K562 (cell line): ENCODE data around the gene ASRGL1.

Source experiments
- POLR2A ChIP-seq: fragments of 450-650 bp; conservative IDR thresholded peaks from 2 replicates; pipeline ENCODE4 v1.6.1; 2016
- SMARCC2 ChIP-seq: fragments of 450-650 bp; IDR thresholded peaks from 2 replicates; pipeline ENCODE4 v1.6.1; 2017; ENCODE audit warnings: antibody characterized with exemption, moderate library complexity, mild to moderate bottlenecking, low read depth
- TF ChIP-seq, protein P1 (sequence below), 3 experiments: IDR thresholded peaks in 2 of 3; conservative IDR thresholded peaks in 1 of 3; 2 replicates each; pipeline ENCODE4 v1.5.1; 2011 to 2012; ENCODE audit warnings: low read length in 3 of 3, mild to moderate bottlenecking in 3 of 3, control low read depth in 2 of 3, improper control_type of control experiment in 1 of 3, inconsistent platforms in 1 of 3, low read depth in 1 of 3, mixed read lengths in 1 of 3, moderate library complexity in 1 of 3; ENCODE audit not compliant: insufficient read depth in 2 of 3

- TF ChIP-seq, protein P1, sequence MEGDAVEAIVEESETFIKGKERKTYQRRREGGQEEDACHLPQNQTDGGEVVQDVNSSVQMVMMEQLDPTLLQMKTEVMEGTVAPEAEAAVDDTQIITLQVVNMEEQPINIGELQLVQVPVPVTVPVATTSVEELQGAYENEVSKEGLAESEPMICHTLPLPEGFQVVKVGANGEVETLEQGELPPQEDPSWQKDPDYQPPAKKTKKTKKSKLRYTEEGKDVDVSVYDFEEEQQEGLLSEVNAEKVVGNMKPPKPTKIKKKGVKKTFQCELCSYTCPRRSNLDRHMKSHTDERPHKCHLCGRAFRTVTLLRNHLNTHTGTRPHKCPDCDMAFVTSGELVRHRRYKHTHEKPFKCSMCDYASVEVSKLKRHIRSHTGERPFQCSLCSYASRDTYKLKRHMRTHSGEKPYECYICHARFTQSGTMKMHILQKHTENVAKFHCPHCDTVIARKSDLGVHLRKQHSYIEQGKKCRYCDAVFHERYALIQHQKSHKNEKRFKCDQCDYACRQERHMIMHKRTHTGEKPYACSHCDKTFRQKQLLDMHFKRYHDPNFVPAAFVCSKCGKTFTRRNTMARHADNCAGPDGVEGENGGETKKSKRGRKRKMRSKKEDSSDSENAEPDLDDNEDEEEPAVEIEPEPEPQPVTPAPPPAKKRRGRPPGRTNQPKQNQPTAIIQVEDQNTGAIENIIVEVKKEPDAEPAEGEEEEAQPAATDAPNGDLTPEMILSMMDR (IDR thresholded peaks at IDR 0.05 in 2 of 3, conservative IDR thresholded peaks at IDR 0.05 in 1 of 3; ENCODE audit: insufficient read depth in 2 of 3, low read depth in 1 of 3, low read length in 3 of 3) = no peak
- TF ChIP-seq POLR2A = no peak
- no peak for TF ChIP-seq SMARCC2
These were observed 29.3 kb upstream of the ASRGL1 start for GRCh38 chr11:62307950-62308349.
